Left ventricle myocardium inferior (tissue), 1 donor: ENCODE measurements around the gene DUSP7. TPM values are rescaled to one million over a fixed set of nuclear protein-coding genes. Genes with fewer than 3 reads are reported as not detected.
A peak's percentile ranks its signal among the peaks of the same experiment; 100 is the strongest.

Source experiments
- DNase-seq: peaks from one replicate; pipeline ENCODE4 v3.0.0-alpha.2; 2020
- H3K27ac ChIP-seq: fragments of 200-600 bp; replicated peaks from 2 replicates; pipeline ENCODE4 v1.8.0; 2021
- H3K27me3 ChIP-seq: fragments of 200-600 bp; 2 replicates; pipeline ENCODE4 v1.8.0; 2021; ENCODE audit warnings: low read depth
- H3K36me3 ChIP-seq: fragments of 200-600 bp; 2 replicates; pipeline ENCODE4 v1.8.0; 2021
- H3K4me1 ChIP-seq: fragments of 200-600 bp; 2 replicates; pipeline ENCODE4 v1.8.0; 2021
- H3K4me3 ChIP-seq: fragments of 200-600 bp; 2 replicates; pipeline ENCODE4 v1.8.0; 2021; ENCODE audit warnings: mild to moderate bottlenecking, moderate library complexity
- H3K9me3 ChIP-seq: fragments of 200-600 bp; replicated peaks from 2 replicates; pipeline ENCODE4 v1.8.0; 2021
- intact Hi-C: fragments of 100-400 bp; cut with micrococcal nuclease; formaldehyde crosslinking; loops from one replicate; pipeline ENCODE4 v1.11.0; 2022
- total RNA-seq: library from RNA; stranded (reverse); fragmentation: NEBNext Ultra II Directional; extraction: Animal tissue kit (Norgen Biotek cat#: 25700); gene quantifications from one replicate; pipeline ENCODE4 v1.2.1, GENCODE V29; 2021
- TF ChIP-seq, protein P1 (sequence below): fragments of 200-600 bp; IDR thresholded peaks from 2 replicates; pipeline ENCODE4 v1.8.0; 2021; ENCODE audit warnings: antibody characterized with exemption, mild to moderate bottlenecking, borderline replicate concordance
- donor health status: DM: no; HTN: yes; CAD: no; lungs with severe emphysema.

DUSP7 gene
- total RNA-seq, 1 donor from 2014 or later, result 23.1 TPM

DNA sequence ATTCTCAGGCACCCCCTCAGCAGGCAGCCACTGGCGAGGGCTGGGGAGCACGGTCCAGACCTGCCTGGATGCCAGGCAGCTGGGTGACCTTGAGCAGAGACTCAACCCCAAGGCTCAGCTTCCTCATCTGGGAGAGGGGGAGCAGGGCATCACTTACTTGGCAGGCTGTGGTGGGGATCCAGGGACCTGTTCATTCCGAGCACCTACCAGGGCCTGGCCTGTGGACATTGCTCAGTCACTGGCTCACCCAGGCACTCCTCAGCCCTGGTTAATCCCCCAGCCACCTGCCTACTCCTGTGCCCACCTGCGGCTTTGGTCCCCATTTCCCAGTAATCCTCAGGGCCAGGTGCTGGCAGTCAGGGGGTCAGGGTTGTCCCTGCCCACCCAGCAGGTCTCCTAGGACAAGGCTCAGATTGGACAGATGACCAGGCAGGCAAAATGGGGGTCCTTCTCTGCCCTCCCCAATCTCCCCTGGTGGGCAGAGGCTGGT lies 51.4 kb downstream of the DUSP7 start:
- intact Hi-C loops, result loop anchor here (1.0 to 10.0 kb wide), 3 partner anchors 50 to 137 kb away; partner anchors contain the start of gene DUSP7
- no peak for DNase-seq
- Histone ChIP-seq H3K4me3 (peak overlapping the region; percentile 34), H3K27ac (peak overlapping the region; percentile 80), H3K4me1 (peaks cover 51% of the 10 kb centered on the region), H3K9me3 (no peaks in the 10 kb centered on the region), H3K36me3 (no peaks in the 10 kb centered on the region), H3K27me3 (no peaks in the 10 kb centered on the region)
- TF ChIP-seq, protein P1, sequence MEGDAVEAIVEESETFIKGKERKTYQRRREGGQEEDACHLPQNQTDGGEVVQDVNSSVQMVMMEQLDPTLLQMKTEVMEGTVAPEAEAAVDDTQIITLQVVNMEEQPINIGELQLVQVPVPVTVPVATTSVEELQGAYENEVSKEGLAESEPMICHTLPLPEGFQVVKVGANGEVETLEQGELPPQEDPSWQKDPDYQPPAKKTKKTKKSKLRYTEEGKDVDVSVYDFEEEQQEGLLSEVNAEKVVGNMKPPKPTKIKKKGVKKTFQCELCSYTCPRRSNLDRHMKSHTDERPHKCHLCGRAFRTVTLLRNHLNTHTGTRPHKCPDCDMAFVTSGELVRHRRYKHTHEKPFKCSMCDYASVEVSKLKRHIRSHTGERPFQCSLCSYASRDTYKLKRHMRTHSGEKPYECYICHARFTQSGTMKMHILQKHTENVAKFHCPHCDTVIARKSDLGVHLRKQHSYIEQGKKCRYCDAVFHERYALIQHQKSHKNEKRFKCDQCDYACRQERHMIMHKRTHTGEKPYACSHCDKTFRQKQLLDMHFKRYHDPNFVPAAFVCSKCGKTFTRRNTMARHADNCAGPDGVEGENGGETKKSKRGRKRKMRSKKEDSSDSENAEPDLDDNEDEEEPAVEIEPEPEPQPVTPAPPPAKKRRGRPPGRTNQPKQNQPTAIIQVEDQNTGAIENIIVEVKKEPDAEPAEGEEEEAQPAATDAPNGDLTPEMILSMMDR, result no peak

DNA sequence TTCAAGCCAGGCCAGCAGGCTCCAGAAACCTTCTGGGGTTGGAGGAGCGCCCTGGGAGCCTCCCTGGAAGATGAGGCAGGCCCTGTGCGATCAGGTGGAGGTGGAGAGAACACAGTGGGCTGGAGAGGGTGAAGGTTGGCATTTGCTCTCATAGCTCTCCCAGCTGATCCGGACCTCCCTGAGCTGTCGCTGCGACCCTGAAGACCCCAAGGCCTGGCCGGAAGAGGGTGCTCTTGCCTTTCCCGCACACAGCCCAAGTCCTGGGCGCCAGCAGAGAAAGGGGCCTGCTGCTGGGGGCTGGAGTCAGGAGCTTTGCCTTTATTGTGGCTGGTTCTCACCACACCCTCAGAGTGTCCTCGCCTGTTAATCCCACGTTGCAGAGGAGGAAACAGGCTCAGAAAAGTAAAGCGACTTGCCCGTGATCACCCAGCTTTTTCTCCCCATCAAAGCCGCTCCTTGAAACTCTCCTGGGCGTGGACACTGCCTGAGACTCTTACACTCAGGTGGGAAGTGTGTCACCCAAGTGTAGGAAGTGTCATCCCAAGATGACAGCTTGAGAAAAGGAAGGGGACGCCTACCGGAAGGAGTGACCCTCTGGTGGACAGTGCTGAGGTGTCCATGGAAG lies 52.1 kb downstream of the DUSP7 start:
- H3K4me3 ChIP-seq, result no peak overlapping the region
- no peaks in the 10 kb centered on the region for H3K27me3 ChIP-seq
- peak; percentile 67 for DNase-seq
- H3K36me3 ChIP-seq, result no peaks in the 10 kb centered on the region
- intact Hi-C loops, result loop anchor here (1.0 to 10.0 kb wide), 3 partner anchors 51 to 138 kb away; partner anchors contain the start of gene DUSP7
- no peaks in the 10 kb centered on the region for H3K9me3 ChIP-seq
- TF ChIP-seq, protein P1, result peak; percentile 84
- peak overlapping the region; percentile 80 for H3K27ac ChIP-seq
- H3K4me1 ChIP-seq, result peaks cover 51% of the 10 kb centered on the region

DNA sequence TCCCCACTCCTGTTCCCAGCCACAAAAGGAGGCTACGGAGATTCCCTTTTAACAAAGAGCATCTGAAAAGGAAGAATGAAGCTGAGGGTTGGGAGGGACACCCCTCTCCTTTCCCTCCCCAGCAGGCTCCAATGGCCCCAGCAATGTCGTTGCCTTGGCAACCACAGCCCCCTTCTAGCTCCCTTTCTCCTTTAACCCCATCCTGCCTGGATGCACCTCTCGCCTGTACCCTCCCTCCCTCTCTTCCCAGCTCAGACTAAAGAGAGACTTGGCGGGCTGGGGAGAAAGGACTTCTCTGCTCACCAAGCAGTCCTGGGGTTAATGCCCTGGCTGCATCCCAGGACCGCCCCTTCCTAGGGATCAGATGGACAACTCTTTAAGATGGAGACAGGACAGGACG lies 53.6 kb downstream of the DUSP7 start:
- peaks cover 47% of the 10 kb centered on the region for H3K4me1 ChIP-seq
- no peak for DNase-seq
- no peak overlapping the region for H3K27ac ChIP-seq
- H3K36me3 ChIP-seq, result no peaks in the 10 kb centered on the region
- H3K4me3 ChIP-seq, result no peak overlapping the region
- no peaks in the 10 kb centered on the region for H3K27me3 ChIP-seq
- no peaks in the 10 kb centered on the region for H3K9me3 ChIP-seq
- intact Hi-C loops, result loop anchor here (5.0 to 10.0 kb wide), 2 partner anchors 52 to 140 kb away; partner anchors contain the start of gene DUSP7
- TF ChIP-seq, protein P1, result no peak

DNA sequence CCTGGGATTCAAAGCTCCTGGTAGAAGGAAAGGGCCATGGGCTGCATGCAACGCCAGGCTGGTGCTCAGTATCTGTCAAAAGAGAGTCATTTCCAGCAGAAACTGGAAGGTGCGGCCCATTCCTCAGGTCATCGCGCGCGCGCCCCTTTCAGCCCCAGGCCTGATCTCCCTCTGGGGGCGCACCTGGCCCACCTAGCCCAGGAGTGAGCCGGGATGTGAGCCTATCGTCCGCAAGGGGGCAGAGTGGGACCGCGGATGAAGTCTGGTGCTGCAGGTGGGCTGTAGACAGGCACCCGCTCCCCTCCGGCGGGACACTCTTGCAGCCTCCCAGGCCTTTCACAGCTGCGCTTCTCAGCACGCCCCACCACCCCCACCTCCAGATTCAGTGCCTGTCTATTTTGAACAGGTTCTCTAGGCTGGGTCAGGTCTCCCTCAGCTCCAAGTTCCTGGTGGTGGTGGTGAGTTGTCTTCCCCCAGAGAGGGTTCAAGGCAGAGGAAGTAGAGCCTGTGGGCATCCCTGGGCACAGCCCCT lies 54.9 kb downstream of the DUSP7 start:
- peaks cover 35% of the 10 kb centered on the region for H3K4me1 ChIP-seq
- no peaks in the 10 kb centered on the region for H3K27me3 ChIP-seq
- H3K4me3 ChIP-seq, result no peak overlapping the region
- intact Hi-C loops, result loop anchor here (5.0 to 10.0 kb wide), 2 partner anchors 53 to 141 kb away; partner anchors contain the start of gene DUSP7
- no peaks in the 10 kb centered on the region for H3K9me3 ChIP-seq
- TF ChIP-seq, protein P1, result peak; percentile 91
- no peak overlapping the region for H3K27ac ChIP-seq
- DNase-seq, result peak; percentile 77
- no peaks in the 10 kb centered on the region for H3K36me3 ChIP-seq

DNA sequence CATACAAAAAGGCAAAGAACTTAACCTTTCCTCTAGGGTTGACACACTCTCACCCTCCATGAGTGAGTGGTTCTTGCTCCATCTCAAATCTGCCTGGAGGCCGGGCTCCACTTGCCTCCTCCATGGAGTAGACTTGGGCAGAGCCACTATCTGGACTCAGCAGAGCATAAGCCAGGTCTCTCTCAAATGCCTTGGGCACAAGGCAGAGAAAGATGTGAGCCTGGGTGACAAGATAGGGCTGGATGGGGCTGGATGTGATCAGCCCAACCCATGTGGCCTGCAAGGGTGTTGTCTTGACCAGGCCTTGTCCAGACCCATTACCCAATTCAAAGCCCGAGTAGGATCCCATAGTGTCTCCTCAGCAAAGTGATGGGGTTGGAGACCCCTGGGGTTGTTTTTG lies 56.5 kb downstream of the DUSP7 start:
- H3K27ac ChIP-seq, result no peak overlapping the region
- H3K4me1 ChIP-seq, result peaks cover 29% of the 10 kb centered on the region
- no peak overlapping the region for H3K4me3 ChIP-seq
- no peak for DNase-seq
- no peaks in the 10 kb centered on the region for H3K9me3 ChIP-seq
- H3K27me3 ChIP-seq, result no peaks in the 10 kb centered on the region
- H3K36me3 ChIP-seq, result peaks cover 2% of the 10 kb centered on the region
- TF ChIP-seq, protein P1, result no peak
- intact Hi-C loops, result loop anchor here (5.0 to 10.0 kb wide), 2 partner anchors 55 to 142 kb away; partner anchors contain the start of gene DUSP7

Other genes starting within 250 kb of the DUSP7 start
- not detected for gene IQCF2, start 195.0 kb downstream of the DUSP7 start, total RNA-seq
- not detected for gene IQCF5, start 181.0 kb downstream of the DUSP7 start, total RNA-seq
- not detected for gene IQCF1, start 153.2 kb downstream of the DUSP7 start, total RNA-seq
- gene RRP9, start 114.7 kb downstream of the DUSP7 start, total RNA-seq, result 8.6 TPM
- gene PARP3, start 114.2 kb downstream of the DUSP7 start, total RNA-seq, result 14.3 TPM
- gene GPR62, start 101.2 kb downstream of the DUSP7 start, total RNA-seq, result 0.16 TPM
- gene PCBP4, start 89.1 kb downstream of the DUSP7 start, total RNA-seq, result 73.0 TPM
- gene ABHD14B, start 82.5 kb downstream of the DUSP7 start, total RNA-seq, result 14.6 TPM
- gene ABHD14A, start 81.5 kb downstream of the DUSP7 start, total RNA-seq, result 25.8 TPM
- 20.2 TPM for gene ACY1, start 73.0 kb downstream of the DUSP7 start, total RNA-seq
- gene RPL29, start 60.7 kb downstream of the DUSP7 start, total RNA-seq, result 621 TPM
- 1.2 TPM for gene POC1A, start 97.9 kb upstream of the DUSP7 start, total RNA-seq
- 180 TPM for gene ALAS1, start 141.6 kb upstream of the DUSP7 start, total RNA-seq
- gene TLR9, start 169.1 kb upstream of the DUSP7 start, total RNA-seq, result 0.66 TPM
- 115 TPM for gene TWF2, start 182.6 kb upstream of the DUSP7 start, total RNA-seq
- 9.2 TPM for gene PPM1M, start 189.2 kb upstream of the DUSP7 start, total RNA-seq
- 61.6 TPM for gene WDR82, start 222.1 kb upstream of the DUSP7 start, total RNA-seq
- 4.0 TPM for gene GLYCTK, start 231.3 kb upstream of the DUSP7 start, total RNA-seq